PC-3 (cell line): ENCODE data around the gene SLC5A3. TPM values are rescaled to one million over a fixed set of nuclear protein-coding genes. Genes with fewer than 3 reads are reported as not detected.

Source experiments
- ATAC-seq: fragments of 200-7000 bp; cut with Tn5 transposase; 2 replicates; pipeline ENCODE4 v1.9.1; 2020; ENCODE audit warnings: mild to moderate bottlenecking, moderate library complexity
- BruUV-seq: library from RNA; stranded (reverse); fragments of 400-500 nt; replicated peaks from 2 replicates; lab custom pipeline; 2021; lab: Mats Ljungman, UMichigan
- CTCF ChIA-PET: fragments of 300-600 bp; sonication (Branson Sonifier 250); formaldehyde crosslinking; loops from one replicate; lab custom pipeline; 2022; ENCODE audit warnings: antibody characterized with exemption; lab: Charles Lee
- POLR2A ChIA-PET: fragments of 300-600 bp; sonication (Branson Sonifier 250); formaldehyde crosslinking; loops from one replicate; lab custom pipeline; 2022; ENCODE audit warnings: antibody characterized with exemption; ENCODE audit not compliant: unreplicated experiment; lab: Charles Lee
- DNase-seq: peaks from one replicate; pipeline ENCODE4 v3.0.0-alpha.2; 2015
- H2AFZ ChIP-seq: fragments of 300-600 bp; sonication (generic); 2 replicates; pipeline ENCODE4 v1.6.0; 2016; ENCODE audit warnings: antibody characterized with exemption, low read length
- H3F3A ChIP-seq: fragments of 300-600 bp; sonication (generic); one replicate; pipeline ENCODE4 v1.6.0; 2017; ENCODE audit warnings: antibody characterized with exemption, low read length, control low read depth, mild to moderate bottlenecking; ENCODE audit not compliant: unreplicated experiment
- H3K27ac ChIP-seq: fragments of 300-600 bp; sonication (generic); 2 replicates; pipeline ENCODE4 v1.5.1; 2016; ENCODE audit warnings: mild to moderate bottlenecking, low read length
- H3K27me3 ChIP-seq: fragments of 300-600 bp; sonication (generic); 2 replicates; pipeline ENCODE4 v1.6.1; 2016; ENCODE audit warnings: low read length, mixed read lengths
- H3K36me3 ChIP-seq: fragments of 300-600 bp; sonication (generic); 2 replicates; pipeline ENCODE4 v1.6.1; 2016; ENCODE audit warnings: low read depth, mixed run types, low read length, mixed read lengths
- H3K4me1 ChIP-seq: fragments of 300-600 bp; sonication (generic); 2 replicates; pipeline ENCODE4 v1.5.1; 2016; ENCODE audit warnings: low read length; ENCODE audit not compliant: insufficient read depth
- H3K4me2 ChIP-seq: fragments of 300-600 bp; sonication (generic); 2 replicates; pipeline ENCODE4 v1.6.0; 2016; ENCODE audit warnings: low read length
- H3K4me3 ChIP-seq: fragments of 300-600 bp; sonication (generic); 2 replicates; pipeline ENCODE4 v1.5.1; 2016; ENCODE audit warnings: mild to moderate bottlenecking, low read length, mixed read lengths
- H3K79me2 ChIP-seq: fragments of 300-600 bp; sonication (generic); 2 replicates; pipeline ENCODE4 v1.6.1; 2017; ENCODE audit warnings: low read length, mixed read lengths
- H3K9ac ChIP-seq: fragments of 300-600 bp; sonication (generic); 2 replicates; pipeline ENCODE4 v1.6.0; 2016; ENCODE audit warnings: mild to moderate bottlenecking, low read length
- H3K9me2 ChIP-seq: fragments of 300-600 bp; sonication (generic); replicated peaks from 2 replicates; pipeline ENCODE4 v1.6.1; 2016; ENCODE audit warnings: mixed run types, low read length, mixed read lengths
- H3K9me3 ChIP-seq: fragments of 300-600 bp; sonication (generic); 2 replicates; pipeline ENCODE4 v1.6.1; 2016; ENCODE audit warnings: low read length, mixed read lengths
- H4K20me1 ChIP-seq: fragments of 300-600 bp; sonication (generic); 2 replicates; pipeline ENCODE4 v1.6.1; 2016; ENCODE audit warnings: low read length, mixed read lengths
- CTCF ChIP-seq: fragments of 300-600 bp; sonication (generic); conservative IDR thresholded peaks from 2 replicates; pipeline ENCODE4 v1.5.1; 2017; ENCODE audit warnings: antibody characterized with exemption, low read depth, mild to moderate bottlenecking, low read length
- EZH2 ChIP-seq: fragments of 300-600 bp; sonication (generic); IDR thresholded peaks from one replicate; pipeline ENCODE4 v1.6.1; 2017; ENCODE audit warnings: antibody characterized with exemption, mild to moderate bottlenecking, low read length; ENCODE audit not compliant: unreplicated experiment
- EZH2phosphoT487 ChIP-seq: fragments of 300-600 bp; sonication (generic); IDR thresholded peaks from 2 replicates; pipeline ENCODE4 v1.6.1; 2018; ENCODE audit warnings: mild to moderate bottlenecking, antibody characterized with exemption, low read length, borderline replicate concordance
- intact Hi-C: fragments of 100-400 bp; cut with micrococcal nuclease; formaldehyde crosslinking; loops from 2 replicates; pipeline ENCODE4 v1.9.0; 2023
- total RNA-seq: library from RNA; depleted of rRNA; stranded (reverse); fragments of >200 nt; gene quantifications from 2 replicates; pipeline ENCODE4 v1.2.3, GENCODE V29; 2014

SLC5A3 gene
- total RNA-seq, 1 experiment from 2014 or later = 13.8 TPM

- Histone ChIP-seq H3K9ac (no peak overlapping the region), H4K20me1 (no peaks in the 10 kb centered on the region), H3K4me3 (no peak overlapping the region), H3F3A (no peaks in the 10 kb centered on the region), H3K9me3 (no peaks in the 10 kb centered on the region), H3K27ac (peak overlapping the region; percentile 33; the same call in 1 of the 2 replicates), H3K9me2 (no peaks in the 10 kb centered on the region), H2AFZ (peak overlapping the region; percentile 74), H3K27me3 (no peaks in the 10 kb centered on the region), H3K79me2 (no peaks in the 10 kb centered on the region), H3K4me1 (peaks cover 11% of the 10 kb centered on the region; the same call in 1 of the 2 replicates), H3K4me2 (peak overlapping the region; percentile 21), H3K36me3 (no peaks in the 10 kb centered on the region)
- no peak for TF ChIP-seq CTCF
- TF ChIP-seq EZH2 = no peak
- TF ChIP-seq EZH2phosphoT487 = no peak
- ChIA-PET CTCF (no interaction called here), POLR2A (no interaction called here)
- intact Hi-C loops = no loop called here
- no TSS peak for BruUV-seq
- ATAC-seq (peak; percentile 99), DNase-seq (peak; percentile 67)
Measured at GRCh38 chr21:34037009-34037795, 36.2 kb upstream of the SLC5A3 start.

- H3K9me3 ChIP-seq = no peaks in the 10 kb centered on the region
- BruUV-seq = no TSS peak
- H3K4me2 ChIP-seq = no peak overlapping the region
- H3K9me2 ChIP-seq = no peaks in the 10 kb centered on the region
- CTCF ChIA-PET = interaction anchor here (0.5 kb wide), 1 partner anchor 33 kb away, joined by 3 read pairs; no protein-coding TSS in a partner anchor
- POLR2A ChIA-PET = no interaction called here
- H3F3A ChIP-seq = no peaks in the 10 kb centered on the region
- H2AFZ ChIP-seq = no peak overlapping the region
- peaks cover 11% of the 10 kb centered on the region; the same call in 1 of the 2 replicates for H3K4me1 ChIP-seq
- no peaks in the 10 kb centered on the region for H3K36me3 ChIP-seq
- H4K20me1 ChIP-seq = no peaks in the 10 kb centered on the region
- TF ChIP-seq EZH2 (no peak), EZH2phosphoT487 (no peak), CTCF (no peak)
- no peaks in the 10 kb centered on the region for H3K79me2 ChIP-seq
- no peak overlapping the region for H3K9ac ChIP-seq
- no peak overlapping the region for H3K27ac ChIP-seq
- no peaks in the 10 kb centered on the region for H3K27me3 ChIP-seq
- intact Hi-C loops = no loop called here
- H3K4me3 ChIP-seq = no peak overlapping the region
- ATAC-seq (no peak), DNase-seq (no peak)
Measured at GRCh38 chr21:34039678-34040382, 33.5 kb upstream of the SLC5A3 start.
